Measurements from ENCODE around the gene DENND5A.

- TF ChIP-seq CTCF (IDR thresholded peaks at IDR 0.05; ENCODE audit: borderline replicate concordance, extremely low read depth, low read length, poor library complexity, severe bottlenecking) (no peak), EZH2 (IDR thresholded peaks at IDR 0.05; ENCODE audit: borderline replicate concordance, low read depth, low read length, severe bottlenecking) (no peak)
Observed at GRCh38 chr11:9230296-9230695, 34.9 kb downstream of the DENND5A start.
